NCI-H524 (cell line): ENCODE data around the gene KRT36.

Experiments
- DNase-seq, 2 experiments: peaks; one replicate each; lab custom pipeline; 2025; lab: John Stamatoyannopoulos, UW

Gene KRT36

DNA sequence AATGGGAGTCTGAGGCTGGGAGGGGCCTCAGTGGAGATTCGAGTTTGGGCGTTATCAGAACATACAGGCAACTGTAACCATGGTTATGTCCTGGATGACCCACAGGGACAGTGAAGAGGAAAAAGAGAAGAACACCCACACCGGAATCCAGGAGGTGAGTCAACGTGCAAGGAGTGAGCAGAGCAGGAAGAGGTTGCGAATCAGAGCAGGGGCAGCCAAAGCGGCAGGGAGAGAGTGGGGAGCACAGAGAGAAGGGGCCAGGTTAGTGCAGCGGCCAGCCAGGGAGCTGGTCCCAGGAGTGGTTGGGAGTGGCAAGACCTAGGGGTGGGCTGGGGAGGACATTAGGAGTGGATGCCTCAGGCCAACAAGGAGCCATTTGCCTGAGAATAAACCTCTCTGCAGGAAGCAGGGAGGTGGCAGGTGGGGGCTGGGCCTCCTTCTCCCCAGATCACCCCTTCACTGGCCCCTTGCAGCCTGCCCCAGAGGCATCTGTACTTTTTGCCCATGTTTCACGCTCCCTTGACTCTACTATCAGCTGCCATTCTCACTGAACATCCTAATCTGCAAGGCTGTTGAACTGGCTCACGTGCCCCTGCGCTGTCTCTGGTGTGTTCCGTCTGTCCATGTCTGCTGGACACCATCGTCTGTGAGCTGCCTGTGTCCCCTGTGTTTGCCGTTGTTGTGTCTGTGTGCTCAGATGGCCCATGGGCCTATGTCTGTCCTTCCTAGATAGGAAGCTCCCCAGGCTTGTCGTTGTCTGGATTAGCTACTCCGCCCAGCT, 10.6 kb upstream of the KRT36 start:
- DNase-seq = no peak

DNA sequence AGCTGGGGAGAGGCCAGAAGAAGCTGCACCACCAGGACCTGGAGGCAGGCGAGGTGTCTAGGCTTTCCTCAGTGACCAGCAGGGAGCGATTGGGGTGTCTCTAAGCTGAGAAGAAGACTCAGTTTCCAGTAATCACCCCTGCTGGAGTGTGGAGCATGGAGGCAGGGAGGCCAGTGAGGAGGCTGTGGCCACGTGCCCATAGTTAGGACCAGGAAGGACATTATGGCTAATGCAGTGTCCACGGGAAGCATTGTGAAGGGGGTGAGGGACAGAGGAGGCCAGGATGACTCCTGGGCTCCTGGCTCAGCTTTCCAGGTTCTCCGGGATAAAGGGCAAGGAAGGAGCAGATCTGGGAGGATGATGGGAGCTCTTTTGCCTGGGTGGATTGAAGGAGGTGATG, 10.0 kb upstream of the KRT36 start:
- DNase-seq = no peak

DNA sequence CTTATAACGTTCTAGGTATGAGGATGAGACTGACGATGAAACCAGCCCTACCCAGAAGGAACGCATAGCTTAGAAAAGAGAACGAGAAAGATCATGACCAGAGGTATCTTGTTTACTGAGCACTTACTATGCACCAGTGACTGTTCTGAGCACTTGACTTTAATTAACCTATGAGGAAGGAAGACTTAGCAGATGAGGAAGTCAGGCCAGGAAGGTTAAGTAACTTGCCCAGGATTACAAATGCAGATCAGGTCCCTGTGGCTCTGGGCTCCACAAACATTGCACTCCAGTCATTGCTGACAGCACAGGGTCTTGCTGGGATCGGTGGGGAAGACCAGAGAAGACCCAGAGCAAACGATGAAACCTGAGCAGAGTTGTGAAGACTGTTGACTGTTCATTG, 8.6 kb upstream of the KRT36 start:
- DNase-seq = no peak

DNA sequence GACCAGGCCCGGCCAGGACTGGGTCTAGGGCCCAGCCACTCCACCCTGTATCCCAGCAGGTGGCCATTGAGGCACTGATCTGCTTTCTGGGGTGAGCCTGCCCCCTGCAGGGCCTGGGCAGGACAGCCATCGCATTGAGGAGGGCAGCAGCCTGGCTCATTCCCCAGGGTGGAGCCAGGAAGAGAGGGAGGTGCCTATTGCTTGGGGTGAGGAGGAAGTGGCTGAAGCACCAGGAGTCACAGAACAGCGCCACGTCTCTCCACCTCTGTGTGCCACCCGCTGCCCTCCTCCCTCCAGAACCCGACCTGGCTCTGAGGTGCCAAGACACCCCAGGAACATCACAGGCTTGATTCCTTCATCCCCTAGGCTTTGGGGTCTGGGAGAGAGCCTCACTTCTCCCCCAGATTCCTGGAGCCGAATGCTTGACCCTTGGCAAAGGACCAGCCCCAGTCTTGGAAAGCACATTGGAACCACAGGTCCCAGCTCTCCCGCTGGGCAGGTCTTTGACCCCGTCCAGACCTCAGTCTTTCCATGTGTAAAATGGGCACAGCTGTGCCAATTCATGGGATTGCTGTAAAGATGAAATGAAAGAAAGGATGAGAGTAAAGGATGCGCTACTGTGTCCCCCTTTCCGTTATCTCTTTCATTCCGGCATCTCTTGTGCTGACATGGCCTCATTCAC, 7.2 kb upstream of the KRT36 start:
- no peak for DNase-seq

DNA sequence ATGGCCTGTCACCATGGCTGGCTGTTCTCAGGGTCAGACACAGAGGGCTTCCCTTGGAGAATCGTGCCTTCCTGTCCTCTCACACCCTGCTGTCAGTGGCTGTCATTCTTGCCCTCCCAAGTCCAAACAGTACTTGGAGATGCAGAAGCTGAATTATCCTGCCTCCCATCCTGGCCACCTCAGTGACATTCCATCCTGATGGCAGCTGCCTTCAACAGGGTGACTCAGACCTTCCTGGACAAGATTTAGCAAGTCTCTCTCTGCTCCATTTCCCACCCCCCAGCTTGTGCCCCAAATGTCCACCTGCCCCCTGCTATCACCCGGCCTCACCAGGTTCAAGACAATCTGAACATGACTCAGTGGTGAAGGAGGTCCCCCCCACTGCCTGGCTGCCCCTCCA, 4.8 kb upstream of the KRT36 start:
- DNase-seq = no peak

DNA sequence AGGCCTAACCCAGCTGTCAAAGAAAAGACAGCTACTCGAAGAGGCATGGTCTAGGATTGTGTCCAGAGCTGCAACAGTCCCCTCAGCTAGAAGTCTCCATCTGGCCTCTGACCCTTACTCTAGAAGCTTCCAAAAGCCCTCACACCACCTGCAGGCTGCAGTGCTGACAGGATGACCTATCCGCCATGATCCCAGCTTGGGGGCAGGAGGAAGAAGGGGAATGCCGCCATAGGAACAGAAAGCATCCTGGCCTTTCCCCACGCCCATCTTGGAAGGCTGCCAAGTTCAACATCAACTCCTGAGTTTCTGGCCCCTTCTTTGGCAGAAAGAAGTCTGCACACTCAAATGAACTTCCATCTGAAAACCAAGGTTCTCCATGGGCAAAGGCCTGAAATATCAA, 3.1 kb upstream of the KRT36 start:
- no peak for DNase-seq

DNA sequence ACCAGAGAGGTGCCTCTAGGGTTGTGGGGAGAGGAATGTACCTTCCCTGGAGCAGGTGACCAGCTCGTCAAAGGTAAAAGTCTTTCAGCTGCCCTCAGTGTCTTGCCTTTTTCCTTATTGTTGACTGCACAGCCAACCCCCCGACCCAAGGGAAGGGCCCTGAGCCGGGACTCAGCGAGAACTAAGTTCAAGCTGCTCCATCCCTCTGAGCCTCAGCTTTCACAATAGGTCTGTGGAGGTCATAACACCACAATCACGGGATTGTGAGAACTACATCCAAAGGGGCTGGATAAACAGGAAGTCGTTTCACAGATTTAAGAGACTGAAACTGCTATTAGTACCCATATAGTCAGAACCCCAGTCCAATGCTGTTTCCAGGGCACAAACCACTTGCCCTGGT, 2.6 kb upstream of the KRT36 start:
- no peak for DNase-seq

DNA sequence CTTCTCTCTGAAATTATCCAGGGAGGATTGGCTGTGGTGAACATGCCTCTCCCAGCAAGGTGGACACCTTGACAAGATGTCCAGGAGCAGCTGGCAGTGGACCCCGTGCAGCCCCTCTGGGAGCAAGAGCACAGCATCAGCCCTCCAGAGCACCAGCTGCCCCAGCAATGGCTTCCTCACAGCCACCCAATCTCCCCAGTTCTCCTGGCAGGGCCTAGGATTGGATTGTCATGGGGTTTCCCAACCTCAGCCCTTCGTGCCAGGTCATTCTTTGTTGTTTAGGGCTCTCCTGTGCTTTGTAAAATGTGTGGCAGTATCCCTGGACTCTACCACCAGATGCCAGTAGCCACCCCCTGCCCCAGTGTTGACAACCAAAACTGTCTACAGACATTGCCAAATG, 1.8 kb upstream of the KRT36 start:
- DNase-seq = no peak

DNA sequence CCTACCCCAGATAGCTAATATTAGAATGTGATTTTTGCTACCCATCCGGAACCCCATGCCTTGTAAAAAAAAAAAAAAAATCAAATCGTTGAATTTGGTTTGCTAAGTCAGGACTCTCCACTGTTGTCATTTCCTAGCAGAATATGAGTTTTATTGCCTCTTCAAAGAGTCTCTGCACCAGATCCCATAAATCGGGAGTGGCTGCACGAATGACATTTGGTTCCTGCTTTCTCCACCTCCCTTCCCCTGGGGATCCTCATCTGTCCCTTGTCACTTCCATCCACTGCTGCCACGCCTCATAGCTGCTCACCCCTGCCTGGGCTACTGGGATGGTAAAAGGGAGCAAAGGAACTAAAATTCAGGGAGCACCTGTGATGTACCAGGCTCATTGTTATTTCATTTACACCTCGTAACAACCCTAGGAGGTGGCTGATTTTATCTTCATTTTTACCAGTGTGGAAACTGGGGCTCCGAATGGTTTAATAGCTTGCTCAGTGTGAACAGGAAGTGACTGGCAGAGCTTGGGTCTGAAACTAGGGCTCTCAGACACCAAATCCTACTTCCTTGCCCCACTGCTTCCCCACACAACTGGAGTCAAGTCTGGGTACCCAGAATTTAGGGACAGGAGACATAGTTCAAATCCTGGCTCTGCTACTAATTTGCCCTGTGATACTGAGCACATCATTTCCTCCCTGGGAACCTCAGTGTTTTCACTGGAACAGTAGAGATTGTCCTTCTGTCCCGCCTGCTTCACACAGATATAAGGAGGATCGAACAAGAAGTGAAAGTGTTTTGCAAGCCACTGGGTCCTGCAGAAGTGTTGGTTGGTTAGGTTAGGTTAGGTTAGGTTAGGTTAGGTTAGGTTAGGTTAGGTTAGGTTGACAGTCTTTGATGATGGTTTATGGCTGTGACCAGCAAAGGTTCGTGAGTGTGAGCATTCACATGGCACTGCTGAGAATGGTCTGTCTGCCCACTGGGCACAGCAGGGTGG, 585 bp upstream of the KRT36 start:
- DNase-seq = no peak

DNA sequence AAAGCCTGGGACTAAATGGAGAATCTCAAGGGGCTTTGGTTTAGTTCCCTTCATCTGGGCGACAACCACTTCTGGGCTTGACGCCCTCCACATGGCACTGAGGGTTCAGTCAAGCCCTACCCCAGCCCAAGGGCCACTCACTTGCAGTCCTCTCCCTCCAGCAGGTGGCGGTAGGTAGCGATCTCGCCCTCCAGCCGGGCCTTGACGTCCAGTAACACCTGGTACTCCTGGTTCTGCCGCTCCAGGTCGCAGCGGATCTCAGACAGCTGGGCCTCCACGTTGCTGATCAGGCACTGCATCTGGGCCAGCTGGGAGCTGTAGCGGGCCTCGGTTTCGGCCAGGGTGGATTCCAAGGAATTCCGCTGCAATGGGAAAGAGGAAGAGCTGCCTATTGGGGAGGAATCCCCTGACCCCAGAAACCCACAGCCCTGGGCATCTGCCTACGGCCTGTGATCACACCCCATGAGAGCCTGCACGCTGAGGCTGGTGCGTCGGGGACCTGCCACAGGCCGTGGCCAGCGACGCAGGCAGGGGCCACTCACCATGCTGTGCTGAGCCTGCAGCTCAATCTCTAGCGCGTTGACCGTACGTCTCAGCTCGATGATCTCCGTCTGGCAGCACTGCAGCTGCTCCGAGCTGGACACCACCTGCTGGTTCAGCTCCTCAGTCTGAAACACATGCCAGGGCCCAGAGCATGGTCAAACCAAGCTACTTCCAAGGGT, 2.7 kb downstream of the KRT36 start:
- no peak for DNase-seq

DNA sequence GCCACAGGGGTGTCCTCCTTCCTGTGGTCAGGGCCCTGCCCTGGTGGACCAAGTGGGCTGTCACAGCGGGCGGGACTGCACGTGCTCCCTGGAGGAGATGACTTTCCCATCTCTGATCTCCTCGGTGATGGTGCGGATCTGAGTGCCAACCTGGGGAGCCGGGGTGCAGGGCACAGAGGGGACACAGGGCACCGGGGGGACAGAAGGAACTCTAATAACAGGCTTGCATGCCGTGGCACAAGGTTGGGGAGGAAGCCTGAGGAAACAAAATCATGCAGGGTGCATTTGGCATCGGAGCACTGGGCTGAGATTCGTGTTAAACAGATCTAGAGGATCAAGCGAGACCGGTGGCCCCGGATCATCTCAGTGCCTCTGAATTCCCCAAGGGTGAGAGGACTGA, 3.4 kb downstream of the KRT36 start:
- DNase-seq = no peak

DNA sequence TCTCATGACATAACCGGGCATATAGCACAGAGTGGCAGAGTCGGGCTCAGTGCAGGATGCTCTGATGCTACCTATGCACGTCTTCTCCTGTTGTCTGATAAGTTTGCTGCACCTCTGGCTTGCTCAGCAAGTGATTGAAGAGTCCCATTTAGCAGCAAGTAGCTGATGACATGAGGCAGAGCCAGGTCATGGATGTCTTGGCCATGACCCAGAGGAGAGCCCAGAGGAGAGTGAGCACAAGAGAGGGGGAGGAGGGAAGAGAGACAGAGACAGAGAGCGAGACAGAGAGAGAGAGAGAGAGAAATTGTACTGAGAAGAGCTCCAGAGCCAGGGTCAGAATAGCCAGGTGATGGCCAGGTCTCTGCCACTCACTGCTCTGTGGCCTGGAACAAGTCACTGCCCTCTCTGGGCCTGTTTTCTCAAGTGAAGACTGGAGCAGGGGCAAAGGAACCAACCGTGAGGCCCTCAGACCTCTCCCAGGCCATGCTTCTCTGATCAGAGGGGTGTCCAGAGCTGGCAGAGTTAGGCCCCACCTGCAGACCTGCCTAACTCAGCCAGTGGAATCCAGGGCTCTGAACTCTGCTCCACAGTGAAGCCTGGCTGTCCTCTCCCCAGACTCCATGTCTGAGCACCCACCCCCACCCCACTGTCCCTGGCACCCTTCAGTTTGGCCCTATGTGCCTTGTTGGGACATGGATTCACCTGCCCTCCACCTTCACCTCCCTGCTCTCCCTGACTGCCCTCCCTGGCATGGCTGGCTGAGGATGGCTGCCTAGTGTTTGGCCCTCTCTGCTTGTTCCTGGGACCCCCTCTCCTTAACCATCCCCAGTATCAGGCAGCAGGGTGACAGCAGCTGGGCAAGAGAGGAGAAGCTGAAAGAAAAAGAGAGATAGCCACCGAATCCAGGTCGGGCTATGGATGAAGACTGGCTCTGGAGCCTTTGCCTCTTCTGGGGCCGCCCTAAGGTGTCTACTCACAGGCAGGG, 4.5 kb downstream of the KRT36 start:
- DNase-seq = no peak

DNA sequence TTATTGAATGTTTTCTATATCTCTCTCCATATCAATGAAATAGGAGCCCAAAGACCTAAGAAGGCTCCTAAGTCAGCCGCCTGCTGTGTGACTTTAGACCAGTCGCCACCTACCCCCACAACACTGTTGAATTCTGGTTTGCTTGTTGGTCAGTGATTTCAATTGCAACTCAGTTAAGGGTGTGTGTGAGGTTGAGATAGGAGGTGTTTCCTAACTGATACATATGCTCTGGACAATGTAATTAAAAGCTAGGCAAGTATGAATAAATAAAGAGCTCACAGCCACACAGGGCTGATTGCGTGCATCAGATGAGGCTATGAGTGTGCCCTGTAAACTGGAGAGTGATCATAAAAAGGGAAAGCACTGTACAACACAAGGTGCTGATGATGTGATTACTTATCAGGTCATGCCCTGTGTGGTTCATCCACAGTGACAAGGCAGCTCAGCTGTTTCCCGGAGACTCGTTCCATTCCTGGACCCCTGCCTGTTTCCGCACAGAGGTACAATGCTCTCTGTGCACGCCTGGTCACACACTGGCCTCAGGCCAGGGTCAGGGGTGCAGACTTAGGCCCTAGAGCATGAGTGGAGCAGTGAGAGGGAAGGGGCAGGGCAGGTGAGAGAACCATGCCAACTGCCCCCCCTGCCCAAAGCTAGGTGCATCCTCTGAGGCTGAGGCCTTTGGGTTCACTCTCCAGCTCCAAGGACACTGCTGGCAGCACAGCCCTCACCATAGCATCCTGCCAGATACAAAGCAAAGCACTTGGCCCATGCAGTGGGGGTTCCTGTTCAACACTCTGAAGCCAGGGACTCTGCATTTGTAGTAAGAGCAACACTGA, 5.5 kb downstream of the KRT36 start:
- DNase-seq = no peak

DNA sequence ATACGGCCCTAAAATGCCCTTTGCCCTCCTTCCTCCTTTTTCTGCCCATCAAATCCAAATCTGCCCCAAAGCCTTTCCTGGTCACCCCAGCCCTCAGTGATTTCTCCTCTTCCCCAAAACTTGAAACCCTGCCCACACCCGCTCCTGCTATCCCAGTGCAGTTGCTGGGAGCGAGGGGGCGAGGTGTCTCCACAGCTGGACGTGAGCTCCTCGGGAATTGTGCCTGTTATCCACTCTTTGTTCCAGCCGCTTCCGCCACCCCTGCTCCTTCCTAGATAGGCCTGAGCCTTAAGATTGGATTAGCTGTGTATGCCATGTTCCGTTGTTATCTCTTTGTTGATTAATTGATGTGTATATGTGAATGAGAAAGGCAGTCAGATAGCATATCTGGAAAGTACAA, 6.2 kb downstream of the KRT36 start:
- DNase-seq = no peak

DNA sequence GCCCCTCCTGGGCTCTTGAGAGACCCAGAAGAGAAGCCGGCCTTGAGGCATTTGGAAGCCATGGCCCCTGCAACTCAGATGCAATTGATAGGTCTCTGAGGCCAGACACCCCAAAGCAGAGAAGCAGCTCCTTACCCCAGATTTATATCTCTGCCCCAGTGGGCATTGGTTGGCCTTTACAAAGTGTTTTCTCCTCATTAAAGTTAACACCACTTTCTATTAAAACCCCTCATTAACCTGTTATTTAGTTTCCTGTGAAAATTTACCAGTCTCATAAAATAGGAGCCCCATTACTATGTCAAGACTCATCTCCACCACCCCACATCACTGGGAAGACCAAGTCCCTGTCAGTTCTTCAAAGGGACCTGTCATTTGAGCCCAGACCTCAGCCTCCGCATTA, 8.7 kb downstream of the KRT36 start, which contains the start of gene KRT35:
Gene KRT35 (minus strand): TSS at position 116 of the 400 bp plus-strand sequence. CDS start 54 bp downstream, at position 62.
- DNase-seq = no peak

DNA sequence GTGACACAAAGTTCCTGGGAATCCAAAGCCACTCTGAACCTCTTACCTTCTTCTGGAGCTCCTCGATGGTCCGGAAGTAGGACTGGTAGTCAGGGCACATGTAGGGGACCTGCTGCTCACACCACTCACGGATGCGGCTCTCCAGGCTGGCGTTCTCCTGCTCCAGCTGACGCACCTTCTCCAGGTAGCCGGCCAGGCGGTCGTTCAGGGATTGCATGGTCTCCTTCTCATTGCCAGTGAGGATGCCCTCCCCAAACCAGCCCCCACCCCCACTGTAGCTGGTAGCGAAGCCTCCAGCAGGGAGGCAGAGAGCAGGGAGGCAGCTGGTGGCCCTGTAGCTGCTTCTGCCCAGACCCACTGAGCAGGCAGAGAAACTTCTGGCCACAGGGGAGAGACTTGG, 9.1 kb downstream of the KRT36 start:
- no peak for DNase-seq

DNA sequence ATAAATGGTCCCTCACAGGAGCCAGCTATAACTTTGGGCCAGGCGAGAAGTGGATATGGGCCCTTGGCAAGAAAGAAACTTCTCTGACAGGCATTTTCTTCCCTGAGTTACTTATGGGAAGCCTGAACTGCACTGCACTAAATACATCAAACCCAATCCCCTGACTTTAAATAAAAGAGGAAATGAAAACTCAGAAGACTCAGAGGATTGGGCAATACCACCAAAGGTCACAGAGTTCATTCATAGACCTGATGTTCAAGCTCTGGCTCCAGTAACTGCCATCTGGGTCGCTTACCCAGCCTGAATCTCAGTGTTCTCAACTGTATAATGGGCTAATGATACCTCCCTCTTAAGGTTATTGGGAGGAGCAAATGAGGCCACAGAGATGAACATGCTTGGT, 9.6 kb downstream of the KRT36 start:
- no peak for DNase-seq

DNA sequence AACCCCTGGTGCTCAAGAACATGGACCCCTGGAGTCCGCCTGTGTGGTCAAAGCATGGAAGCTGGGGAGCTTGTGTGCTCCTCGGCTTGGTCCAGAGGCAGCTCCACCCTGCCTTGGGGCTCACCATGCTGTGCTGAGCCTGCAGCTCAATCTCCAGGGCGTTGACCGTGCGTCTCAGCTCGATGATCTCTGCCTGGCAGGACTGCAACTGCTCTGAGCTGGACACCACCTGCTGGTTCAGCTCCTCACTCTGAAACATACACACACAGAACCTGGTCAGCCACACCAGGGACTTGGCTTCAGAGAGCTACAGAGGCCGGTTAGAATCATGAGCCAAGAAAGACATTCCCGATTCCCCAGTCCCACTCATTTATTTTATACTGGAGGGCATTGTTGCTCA, 11.5 kb downstream of the KRT36 start:
- no peak for DNase-seq
